ENCODE results near the gene HK2.

- no peak for TF ChIP-seq CTCF (IDR thresholded peaks at IDR 0.05; ENCODE audit: low read length)
- no peak for TF ChIP-seq EZH2phosphoT487 (IDR thresholded peaks at IDR 0.05; ENCODE audit: low read length)
These were observed 59.4 kb downstream of the HK2 start for GRCh38 chr2:74893332-74893731.

All from MM.1S (cell line).